ENCODE data around the gene ZSWIM6. TPM values are rescaled to one million over a fixed set of nuclear protein-coding genes. Genes with fewer than 3 reads are reported as not detected.

ZSWIM6 gene
- polyA plus RNA-seq, 2 of the 4 experiments (the other 2 are of a cell fraction): 8.9 to 18.0 TPM

- POLR2A ChIA-PET: no interaction called here
- FAIRE-seq: no peak
- no peaks in the 10 kb centered on the region for H3K9me3 ChIP-seq
- H3K4me1 ChIP-seq: 0 out of 3 replicates have a peak, but pooled peaks cover 5% of the 10 kb centered on the region
- WGBS (ENCODE audit: missing lambda C conversion rate): 31% methylated on average over 2 of the region's 2 CpGs
- TF ChIP-seq FOSL2 (IDR thresholded peaks at IDR 0.05): no peak
- TF ChIP-seq FOSL2 (CRISPR knock-in tag; IDR thresholded peaks at IDR 0.05): no peak
- no peak for TF ChIP-seq NFE2L2 (conservative IDR thresholded peaks at IDR 0.05; ENCODE audit: low read length)
- no peak for TF ChIP-seq ZNF302 (CRISPR knock-in tag; IDR thresholded peaks at IDR 0.05)
- no peak for TF ChIP-seq RARB (CRISPR knock-in tag; IDR thresholded peaks at IDR 0.05)
- TF ChIP-seq E2F6 (IDR thresholded peaks at IDR 0.05; ENCODE audit: borderline replicate concordance, low read depth): no peak
- TF ChIP-seq CHD2 (IDR thresholded peaks at IDR 0.05; ENCODE audit: low read length, partially characterized antibody): no peak
- TF ChIP-seq PHF8 (IDR thresholded peaks at IDR 0.05; ENCODE audit: borderline replicate concordance, low read depth): no peak
- no peak for TF ChIP-seq ZSCAN20 (CRISPR knock-in tag; IDR thresholded peaks at IDR 0.05)
- no peak for TF ChIP-seq JUNB (IDR thresholded peaks at IDR 0.05)
- no peak for TF ChIP-seq HEYL (CRISPR knock-in tag; IDR thresholded peaks at IDR 0.05)
- no peak for TF ChIP-seq KDM1A (IDR thresholded peaks at IDR 0.05; ENCODE audit: low read depth)
- no peak for TF ChIP-seq POLR2AphosphoS2 (conservative IDR thresholded peaks at IDR 0.05; ENCODE audit: low read length)
- TF ChIP-seq HOXA7 (CRISPR knock-in tag; IDR thresholded peaks at IDR 0.05): no peak
- no peak for TF ChIP-seq TP53 (CRISPR knock-in tag; IDR thresholded peaks at IDR 0.05)
- TF ChIP-seq ESRRA (IDR thresholded peaks at IDR 0.05; ENCODE audit: borderline replicate concordance, low read length): no peak
- no peak for TF ChIP-seq ZC3H11A (IDR thresholded peaks at IDR 0.05)
- no peak for TF ChIP-seq MAFK (IDR thresholded peaks at IDR 0.05; ENCODE audit: partially characterized antibody)
- ATAC-seq: no peak
- no peak for DNase-seq (ENCODE audit: low read depth in 1 of 2, low spot score in 1 of 2)
- H3K4me2 ChIP-seq: 0 out of 3 replicates have a peak overlapping the region, but pooled peaks have one; percentile 24
- H3K27ac ChIP-seq: no peak overlapping the region
- H3K4me3 ChIP-seq: no peak overlapping the region
- CTCF ChIA-PET: interaction anchor here (2.1 kb wide), 1 partner anchor 21 kb away, joined by 4 read pairs; no protein-coding TSS in a partner anchor
Measured at GRCh38 chr5:61582205-61582820, 250.3 kb downstream of the ZSWIM6 start.

GRCh38 chr5:61582887-61583286, 250.8 kb downstream of the ZSWIM6 start:
- CTCF ChIA-PET: interaction anchor here (2.1 kb wide), 2 partner anchors 21 to 42 kb away, joined by 4 read pairs; no protein-coding TSS in a partner anchor
- no peak for ATAC-seq

GRCh38 chr5:61586096-61587084, 254.3 kb downstream of the ZSWIM6 start:
- peaks cover 14% of the 10 kb centered on the region; the same call in 1 of the 3 replicates for H3K4me1 ChIP-seq
- ChIA-PET CTCF (interaction anchor here (0.6 kb wide), 2 partner anchors 76 to 361 kb away, joined by 3 read pairs; no protein-coding TSS in a partner anchor), POLR2A (no interaction called here)
- WGBS (ENCODE audit: missing lambda C conversion rate): 70% methylated on average over 12 of the region's 12 CpGs
- no peak overlapping the region for H3K4me3 ChIP-seq
- ATAC-seq (no peak), FAIRE-seq (no peak), DNase-seq (ENCODE audit: low read depth in 1 of 2, low spot score in 1 of 2) (no peak)
- no peak overlapping the region for H3K4me2 ChIP-seq
- no peaks in the 10 kb centered on the region for H3K9me3 ChIP-seq
- H3K27ac ChIP-seq: no peak overlapping the region
- no peak for TF ChIP-seq HOXB13 (CRISPR knock-in tag; IDR thresholded peaks at IDR 0.05; ENCODE audit: low read depth)
- no peak for TF ChIP-seq PBX3 (IDR thresholded peaks at IDR 0.05)
- no peak for TF ChIP-seq EP300 (IDR thresholded peaks at IDR 0.05)
- TF ChIP-seq TFCP2L1 (CRISPR knock-in tag; IDR thresholded peaks at IDR 0.05): no peak
- TF ChIP-seq CTCF (IDR thresholded peaks at IDR 0.05): no peak
- no peak for TF ChIP-seq NR3C1 (IDR thresholded peaks at IDR 0.05)
- no peak for TF ChIP-seq HEYL (CRISPR knock-in tag; IDR thresholded peaks at IDR 0.05)
- no peak for TF ChIP-seq ZFP36 (IDR thresholded peaks at IDR 0.05; ENCODE audit: borderline replicate concordance, partially characterized antibody)
- TF ChIP-seq HMGXB4 (CRISPR knock-in tag; IDR thresholded peaks at IDR 0.05; ENCODE audit: borderline replicate concordance): no peak
- no peak for TF ChIP-seq HDAC2 (IDR thresholded peaks at IDR 0.05)

More at GRCh38 chr5:61582887-61583286, 250.8 kb downstream of the ZSWIM6 start:
- no peak overlapping the region for H3K4me2 ChIP-seq
- TF ChIP-seq POLR2AphosphoS2 (conservative IDR thresholded peaks at IDR 0.05; ENCODE audit: low read length) (no peak), MYC (IDR thresholded peaks at IDR 0.05; ENCODE audit: borderline replicate concordance, low read length) (no peak), BHLHE40 (IDR thresholded peaks at IDR 0.05; ENCODE audit: low read depth, low read length) (no peak), EHF (CRISPR knock-in tag; IDR thresholded peaks at IDR 0.05) (no peak)
- H3K27ac ChIP-seq: no peak overlapping the region
- FAIRE-seq (no peak), DNase-seq (ENCODE audit: low read depth in 1 of 2, low spot score in 1 of 2) (no peak)
- 62% methylated on average over 3 of the region's 3 CpGs for WGBS (ENCODE audit: missing lambda C conversion rate)
- H3K9me3 ChIP-seq: no peaks in the 10 kb centered on the region
- 0 out of 3 replicates have a peak, but pooled peaks cover 5% of the 10 kb centered on the region for H3K4me1 ChIP-seq
- POLR2A ChIA-PET: no interaction called here
- no peak overlapping the region for H3K4me3 ChIP-seq
